ELR (cell line): ENCODE data around the gene LRRC74B.
A peak's percentile ranks its signal among the peaks of the same experiment; 100 is the strongest.
"Not testable (repeated sequence)": the region's sequence is repeated elsewhere in the genome, so short reads cannot be mapped to it uniquely, and the experiment has no call there.

ENCODE experiments used
- DNase-seq: peaks from one replicate; pipeline ENCODE4 v3.0.0-alpha.2; 2015; ENCODE audit warnings: low read depth

LRRC74B gene

GRCh38 chr22:21076912-21077625 lies 31.3 kb downstream of the LRRC74B start:
- no peak for DNase-seq

- no peak for DNase-seq
Observed at GRCh38 chr22:21077884-21078508, 32.2 kb downstream of the LRRC74B start.

GRCh38 chr22:21078916-21079315 lies 33.2 kb downstream of the LRRC74B start:
- DNase-seq, result no peak

GRCh38 chr22:21079493-21079892 lies 33.7 kb downstream of the LRRC74B start:
- no peak for DNase-seq

- DNase-seq, result no peak
Observed at GRCh38 chr22:21080435-21081137, 34.8 kb downstream of the LRRC74B start.

GRCh38 chr22:21082248-21082647 lies 36.5 kb downstream of the LRRC74B start:
- no peak for DNase-seq

GRCh38 chr22:21087119-21087518 lies 41.4 kb downstream of the LRRC74B start:
- no peak for DNase-seq

- DNase-seq, result not testable (repeated sequence)
Observed at GRCh38 chr22:21087926-21088325, 42.2 kb downstream of the LRRC74B start.

- DNase-seq, result not testable (repeated sequence)
Observed at GRCh38 chr22:21091220-21091619, 45.5 kb downstream of the LRRC74B start.

GRCh38 chr22:21092797-21093554 lies 47.2 kb downstream of the LRRC74B start:
- no peak for DNase-seq

GRCh38 chr22:21093555-21094137 lies 47.9 kb downstream of the LRRC74B start:
- DNase-seq, result not testable (repeated sequence)

- DNase-seq, result no peak
Observed at GRCh38 chr22:21094911-21095772, 49.4 kb downstream of the LRRC74B start.

GRCh38 chr22:21095773-21096107 lies 50.0 kb downstream of the LRRC74B start:
- DNase-seq, result no peak

- not testable (repeated sequence) for DNase-seq
Observed at GRCh38 chr22:21096878-21097277, 51.1 kb downstream of the LRRC74B start.

GRCh38 chr22:21098099-21098671 lies 52.4 kb downstream of the LRRC74B start:
- peak; percentile 35 for DNase-seq

GRCh38 chr22:21099578-21099977 lies 53.8 kb downstream of the LRRC74B start:
- DNase-seq, result no peak

- DNase-seq, result peak; percentile 47
Observed at GRCh38 chr22:21100149-21101032, 54.6 kb downstream of the LRRC74B start.

- no peak for DNase-seq
Observed at GRCh38 chr22:21101877-21102638, 56.3 kb downstream of the LRRC74B start.
